ENCODE results near the gene C1QTNF5. TPM values are rescaled to one million over a fixed set of nuclear protein-coding genes. Genes with fewer than 3 reads are reported as not detected.

Gene C1QTNF5
- polyA plus RNA-seq, 5 donors, result 36.0 to 70.5 (median 41.8) TPM

DNA sequence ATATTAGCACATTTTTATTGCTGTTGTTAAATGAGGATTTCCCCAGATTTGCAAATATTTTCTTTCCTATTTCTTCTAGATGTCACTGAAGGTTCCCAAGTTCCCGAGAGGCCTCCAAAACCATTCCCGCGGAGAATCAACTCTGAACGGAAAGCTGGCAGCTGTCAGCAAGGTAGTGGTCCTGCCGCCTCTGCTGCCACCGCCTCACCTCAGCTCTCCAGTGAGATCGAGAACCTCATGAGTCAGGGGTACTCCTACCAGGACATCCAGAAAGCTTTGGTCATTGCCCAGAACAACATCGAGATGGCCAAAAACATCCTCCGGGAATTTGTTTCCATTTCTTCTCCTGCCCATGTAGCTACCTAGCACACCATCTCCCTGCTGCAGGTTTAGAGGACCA is 41.3 kb downstream of the C1QTNF5 start:
- DNase-seq, result no peak

- DNase-seq, result no peak
These were observed 42.0 kb downstream of the C1QTNF5 start for GRCh38 chr11:119298726-119299125.

DNA sequence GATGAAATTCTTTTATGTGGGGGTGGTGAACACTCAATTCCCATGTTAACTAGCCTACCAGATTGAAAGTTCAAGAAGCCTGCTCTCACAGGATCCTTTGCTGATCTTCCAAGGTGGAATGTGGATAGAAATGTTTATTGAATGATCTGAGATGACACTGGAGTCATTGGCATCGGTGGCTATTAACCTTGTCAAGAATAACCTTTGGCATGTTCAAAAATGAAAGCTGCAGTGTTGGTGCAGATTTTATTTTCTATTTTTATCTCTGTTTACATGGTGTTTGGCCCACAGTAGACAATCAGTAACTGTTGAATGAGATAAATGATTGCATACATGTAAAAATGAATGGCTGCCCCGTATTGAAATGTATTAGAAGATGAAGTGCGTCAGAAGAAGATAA is 42.7 kb downstream of the C1QTNF5 start:
- no peak for DNase-seq

DNA sequence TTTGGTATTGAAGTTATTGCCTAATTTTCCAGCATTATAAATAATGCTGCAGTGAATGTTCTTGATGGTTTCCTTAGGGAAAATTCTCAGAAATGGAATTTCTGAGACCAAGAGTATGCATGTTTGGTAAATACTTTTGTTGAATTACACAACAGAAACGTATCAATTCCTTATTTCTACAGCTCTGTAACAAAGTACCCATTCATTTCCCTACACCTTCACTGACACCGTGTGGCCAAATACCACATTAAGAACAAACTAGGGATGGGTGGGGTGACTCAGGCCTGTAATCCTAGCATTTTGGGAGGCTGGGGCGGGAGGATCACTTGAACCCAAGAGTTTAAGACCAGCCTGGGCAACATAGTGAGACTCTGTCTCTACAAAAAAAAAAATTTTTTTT is 45.5 kb downstream of the C1QTNF5 start:
- DNase-seq, result no peak

DNA sequence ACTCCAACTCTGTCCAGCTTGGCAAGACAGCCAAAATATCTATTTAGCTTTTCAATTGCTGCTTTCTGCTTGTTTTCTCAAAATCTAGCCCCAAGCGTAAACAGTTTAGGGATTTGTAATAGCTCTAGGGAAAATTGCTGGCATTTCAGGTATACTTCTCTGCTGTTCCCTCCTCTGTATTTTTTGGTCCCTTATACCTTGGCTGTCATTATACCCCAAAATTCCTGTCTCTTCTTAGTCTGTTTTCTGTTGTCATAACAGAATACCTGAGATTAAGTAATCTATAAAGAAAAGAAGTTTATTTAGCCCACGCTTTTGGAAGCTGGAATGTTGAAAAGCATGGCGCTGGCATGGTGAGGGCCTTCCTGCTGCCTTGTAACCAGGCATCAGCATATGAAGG is 47.2 kb downstream of the C1QTNF5 start:
- DNase-seq, result no peak

- no peak for DNase-seq
These were observed 49.7 kb downstream of the C1QTNF5 start for GRCh38 chr11:119290894-119291497.

Other genes starting within 250 kb of the C1QTNF5 start
- 10 to 100 TPM; 45.2 to 54.4 (median 51.1) TPM for gene DPAGT1, start 239.0 kb downstream of the C1QTNF5 start, polyA plus RNA-seq (ENCODE audit: insufficient read depth in 1 of 5, insufficient read length in 5 of 5, low replicate concordance in 1 of 5)
- 1 to 10 TPM; 6.2 to 9.8 (median 9.0) TPM for gene C2CD2L, start 233.5 kb downstream of the C1QTNF5 start, polyA plus RNA-seq (ENCODE audit: insufficient read depth in 1 of 5, insufficient read length in 5 of 5, low replicate concordance in 1 of 5)
- 10 to 100 TPM; 31.5 to 44.4 (median 36.4) TPM for gene HINFP, start 219.3 kb downstream of the C1QTNF5 start, polyA plus RNA-seq (ENCODE audit: insufficient read depth in 1 of 5, insufficient read length in 5 of 5, low replicate concordance in 1 of 5)
- 1 to 10 TPM; 1.0 to 1.4 (median 1.2) TPM for gene ABCG4, start 191.8 kb downstream of the C1QTNF5 start, polyA plus RNA-seq (ENCODE audit: insufficient read depth in 1 of 5, insufficient read length in 5 of 5, low replicate concordance in 1 of 5)
- gene NLRX1, start 172.2 kb downstream of the C1QTNF5 start, polyA plus RNA-seq (ENCODE audit: insufficient read depth in 1 of 5, insufficient read length in 5 of 5, low replicate concordance in 1 of 5), result 10 to 100 TPM in 2 of 5 donors, 1 to 10 TPM in 3; 9.5 to 14.4 (median 9.9) TPM
- gene NHERF4, start 155.4 kb downstream of the C1QTNF5 start, polyA plus RNA-seq (ENCODE audit: insufficient read depth in 1 of 5, insufficient read length in 5 of 5, low replicate concordance in 1 of 5), result 1 to 10 TPM in 3 of 5 donors, under 1 TPM in 2; 0.38 to 1.3 (median 1.1) TPM
- 10 to 100 TPM; 16.1 to 22.8 (median 20.5) TPM for gene CBL, start 134.5 kb downstream of the C1QTNF5 start, polyA plus RNA-seq (ENCODE audit: insufficient read depth in 1 of 5, insufficient read length in 5 of 5, low replicate concordance in 1 of 5)
- 100 to 1,000 TPM in 4 of 5 donors, 10 to 100 TPM in 1; 89.3 to 139 (median 108) TPM for gene MCAM, start 23.8 kb downstream of the C1QTNF5 start, polyA plus RNA-seq (ENCODE audit: insufficient read depth in 1 of 5, insufficient read length in 5 of 5, low replicate concordance in 1 of 5)
- 10 to 100 TPM; 26.7 to 30.3 (median 28.9) TPM for gene RNF26, start 6.4 kb downstream of the C1QTNF5 start, polyA plus RNA-seq (ENCODE audit: insufficient read depth in 1 of 5, insufficient read length in 5 of 5, low replicate concordance in 1 of 5)
- under 1 TPM in 2 of 5 donors, not detected in 3; 0.06 TPM for gene MFRP, start 5.8 kb upstream of the C1QTNF5 start, polyA plus RNA-seq (ENCODE audit: insufficient read depth in 1 of 5, insufficient read length in 5 of 5, low replicate concordance in 1 of 5)
- 1 to 10 TPM; 2.0 to 6.2 (median 3.8) TPM for gene USP2, start 40.8 kb upstream of the C1QTNF5 start, polyA plus RNA-seq (ENCODE audit: insufficient read depth in 1 of 5, insufficient read length in 5 of 5, low replicate concordance in 1 of 5)
- 10 to 100 TPM; 34.0 to 62.8 (median 42.0) TPM for gene THY1, start 82.3 kb upstream of the C1QTNF5 start, polyA plus RNA-seq (ENCODE audit: insufficient read depth in 1 of 5, insufficient read length in 5 of 5, low replicate concordance in 1 of 5)